ENCODE results near the gene ENTPD8.

ENTPD8 gene

GRCh38 chr9:137408651-137409405 lies 32.3 kb downstream of the ENTPD8 start:
- DNase-seq: no peak

- DNase-seq: no peak
Measured at GRCh38 chr9:137407590-137408300, 33.4 kb downstream of the ENTPD8 start.

GRCh38 chr9:137406876-137407589 lies 34.1 kb downstream of the ENTPD8 start:
- peak; percentile 34 for DNase-seq

GRCh38 chr9:137406085-137406760 lies 34.9 kb downstream of the ENTPD8 start:
- no peak for DNase-seq

GRCh38 chr9:137405677-137406081 lies 35.5 kb downstream of the ENTPD8 start:
- DNase-seq: no peak

GRCh38 chr9:137404961-137405567 lies 36.1 kb downstream of the ENTPD8 start:
- no peak for DNase-seq

- DNase-seq: no peak
Measured at GRCh38 chr9:137403269-137403668, 37.9 kb downstream of the ENTPD8 start.

- no peak for DNase-seq
Measured at GRCh38 chr9:137402746-137403145, 38.4 kb downstream of the ENTPD8 start.

- no peak for DNase-seq
Measured at GRCh38 chr9:137398561-137399468, 42.3 kb downstream of the ENTPD8 start.

- DNase-seq: no peak
Measured at GRCh38 chr9:137397675-137398423, 43.3 kb downstream of the ENTPD8 start.

- no peak for DNase-seq
Measured at GRCh38 chr9:137396634-137397367, 44.4 kb downstream of the ENTPD8 start.

- DNase-seq: no peak
Measured at GRCh38 chr9:137396227-137396626, 44.9 kb downstream of the ENTPD8 start.

GRCh38 chr9:137395666-137396010 lies 45.5 kb downstream of the ENTPD8 start:
- DNase-seq: no peak

GRCh38 chr9:137394866-137395665 lies 46.1 kb downstream of the ENTPD8 start:
- no peak for DNase-seq

- no peak for DNase-seq
Measured at GRCh38 chr9:137393176-137394150, 47.7 kb downstream of the ENTPD8 start.

GRCh38 chr9:137392232-137393007 lies 48.7 kb downstream of the ENTPD8 start:
- no peak for DNase-seq

GRCh38 chr9:137391411-137391754 lies 49.8 kb downstream of the ENTPD8 start:
- no peak for DNase-seq
